K562 (cell line): ENCODE measurements around the gene SPINK9. TPM values are rescaled to one million over a fixed set of nuclear protein-coding genes. Genes with fewer than 3 reads are reported as not detected.

Experiments
- ATAC-seq: fragments of 200-7000 bp; cut with Tn5 transposase; 3 replicates; pipeline ENCODE4 v1.9.1; 2020; ENCODE audit warnings: moderate library complexity
- BruUV-seq: library from RNA; stranded (reverse); fragments of 400-500 nt; replicated peaks from 2 replicates; lab custom pipeline; 2021; lab: Mats Ljungman, UMichigan
- CTCF ChIA-PET: fragments of 300-600 bp; formaldehyde crosslinking; extraction: SDS; loops from one replicate; lab custom pipeline; 2021; ENCODE audit warnings: low intra/inter-chr PET ratio; lab: Yijun Ruan, JAX
- POLR2A ChIA-PET: fragments of 300-600, 350-650 bp; sonication (Branson Sonifier 250); formaldehyde crosslinking; extraction: SDS; loops from one replicate; lab custom pipeline; 2021; ENCODE audit warnings: antibody characterized with exemption, inconsistent platforms; lab: Yijun Ruan, JAX
- DNase-seq, 4 experiments: peaks; one replicate each; pipeline versions ENCODE4 v3.0.0 to v3.0.0-alpha.2; 2011 to 2018; ENCODE audit warnings: low spot score in 3 of 4, mixed read lengths in 3 of 4; ENCODE audit errors: extremely low read depth in 1 of 4
- FAIRE-seq: peaks from 2 replicates; lab custom pipeline; 2011; peaks lifted over from hg19 to GRCh38; lab: Jason Lieb, UNC
- H2AFZ ChIP-seq: 2 replicates; pipeline ENCODE4 v1.6.0; 2011; ENCODE audit warnings: low read depth, low read length, control low read depth, inconsistent platforms
- H3K27ac ChIP-seq: fragments of 200-600 bp; 3 replicates; pipeline ENCODE4 v1.8.0; 2011; ENCODE audit warnings: low read depth, mild to moderate bottlenecking, control low read depth, inconsistent platforms, low read length, moderate library complexity, mixed read lengths; ENCODE audit errors: extremely low read depth
- H3K27me3 ChIP-seq, 2 experiments: fragments of 300-600 bp in 1 of 2; 2 replicates in 1 of 2; 3 replicates in 1 of 2; pipeline versions ENCODE4 v1.6.0 to v1.8.0; 2011; ENCODE audit warnings: inconsistent platforms in 2 of 2, low read length in 2 of 2, mild to moderate bottlenecking in 1 of 2, mixed read lengths in 1 of 2, moderate library complexity in 1 of 2; ENCODE audit not compliant: control insufficient read depth in 2 of 2, insufficient read depth in 2 of 2
- H3K36me3 ChIP-seq: fragments of 300-600 bp; 3 replicates; pipeline ENCODE4 v1.8.0; 2011; ENCODE audit warnings: mild to moderate bottlenecking, low read length, inconsistent platforms; ENCODE audit not compliant: control insufficient read depth, insufficient read depth
- H3K4me1 ChIP-seq, 2 experiments: fragments of 200-600 bp in 1 of 2; replicated peaks in 1 of 2; 2 replicates in 1 of 2; 3 replicates in 1 of 2; pipeline versions ENCODE4 v1.5.1 to v1.8.0; 2011; ENCODE audit warnings: inconsistent platforms in 2 of 2, low read length in 2 of 2, mild to moderate bottlenecking in 1 of 2, mixed read lengths in 1 of 2, moderate library complexity in 1 of 2; ENCODE audit not compliant: control insufficient read depth in 2 of 2, insufficient read depth in 2 of 2
- H3K4me2 ChIP-seq: 2 replicates; pipeline ENCODE4 v1.6.1; 2011; ENCODE audit warnings: low read length, control low read depth, inconsistent platforms, mixed read lengths; ENCODE audit not compliant: insufficient read depth
- H3K4me3 ChIP-seq: fragments of 200-600 bp; sonication (generic), shearing (Covaris generic); 2 replicates; pipeline ENCODE4 v1.5.1; 2016; ENCODE audit warnings: control low read depth, inconsistent platforms
- H3K79me2 ChIP-seq: fragments of 200-600 bp; 3 replicates; pipeline ENCODE4 v1.8.0; 2011; ENCODE audit warnings: low read length, inconsistent platforms; ENCODE audit not compliant: control insufficient read depth, insufficient read depth
- H3K9ac ChIP-seq, 2 experiments: 2 replicates each; pipeline versions ENCODE4 v1.6.0 to v1.6.1; 2011; ENCODE audit warnings: low read depth in 2 of 2, low read length in 2 of 2, control low read depth in 1 of 2, inconsistent platforms in 1 of 2, mild to moderate bottlenecking in 1 of 2, mixed read lengths in 1 of 2; ENCODE audit not compliant: insufficient read depth in 1 of 2
- H3K9me1 ChIP-seq: one replicate; pipeline ENCODE4 v1.6.0; 2011; ENCODE audit warnings: inconsistent platforms, mild to moderate bottlenecking, low read length, moderate library complexity; ENCODE audit not compliant: control insufficient read depth, insufficient read depth
- H3K9me3 ChIP-seq: replicated peaks from 2 replicates; pipeline ENCODE4 v1.5.1; 2011; ENCODE audit warnings: low read depth, low read length, inconsistent platforms; ENCODE audit not compliant: control insufficient read depth, insufficient read depth
- H4K20me1 ChIP-seq: replicated peaks from 2 replicates; pipeline ENCODE4 v1.6.1; 2011; ENCODE audit warnings: low read length, inconsistent platforms, mixed read lengths; ENCODE audit not compliant: control insufficient read depth, insufficient read depth
- CAMTA2 ChIP-seq: fragments of 250-450 bp; sonication (Bioruptor Pico); conservative IDR thresholded peaks from 2 replicates; pipeline ENCODE4 v1.5.1; 2022
- DNMT1 ChIP-seq: fragments of 450-650 bp; IDR thresholded peaks from 2 replicates; pipeline ENCODE4 v1.6.1; 2016; ENCODE audit warnings: antibody characterized with exemption, mild to moderate bottlenecking
- EGR1 ChIP-seq: fragments of 450-650 bp; conservative IDR thresholded peaks from 2 replicates; pipeline ENCODE4 v1.6.1; 2017; ENCODE audit warnings: mild to moderate bottlenecking
- GTF2A2 ChIP-seq: IDR thresholded peaks from 2 replicates; pipeline ENCODE4 v1.6.1; 2016; ENCODE audit warnings: mild to moderate bottlenecking, missing genetic modification characterization, missing compliant biosample characterization
- HMG20B ChIP-seq: fragments of 250-450 bp; sonication (Bioruptor Pico); IDR thresholded peaks from 2 replicates; pipeline ENCODE4 v1.5.0; 2021; ENCODE audit warnings: mild to moderate bottlenecking
- HMGXB4 ChIP-seq: sonication (generic); formaldehyde crosslinking; IDR thresholded peaks from 2 replicates; pipeline ENCODE4 v1.8.1; 2023; ENCODE audit warnings: mild to moderate bottlenecking, missing genetic modification reagents
- MAFG ChIP-seq: fragments of 450-650 bp; conservative IDR thresholded peaks from 2 replicates; pipeline ENCODE4 v1.6.1; 2016; ENCODE audit warnings: missing genetic modification characterization, missing compliant biosample characterization
- NONO ChIP-seq, 2 experiments: fragments of 200-400 bp in 1 of 2; fragments of 450-650 bp in 1 of 2; formaldehyde crosslinking in 1 of 2; IDR thresholded peaks; 2 replicates each; pipeline ENCODE4 v1.6.1; 2017; ENCODE audit warnings: low read depth in 2 of 2, mild to moderate bottlenecking in 2 of 2, moderate library complexity in 2 of 2, low read length in 1 of 2
- PURB ChIP-seq: sonication (generic); formaldehyde crosslinking; IDR thresholded peaks from 2 replicates; pipeline ENCODE4 v1.9.0; 2021; ENCODE audit warnings: low read depth, mild to moderate bottlenecking, missing genetic modification reagents
- RBM15 ChIP-seq: fragments of 200-400 bp; formaldehyde crosslinking; IDR thresholded peaks from 2 replicates; pipeline ENCODE4 v1.6.1; 2018; ENCODE audit warnings: mild to moderate bottlenecking, low read length, moderate library complexity; ENCODE audit not compliant: insufficient read depth
- SNRNP70 ChIP-seq: fragments of 200-400 bp; formaldehyde crosslinking; optimal IDR thresholded peaks from 2 replicates; pipeline ENCODE3; 2017; ENCODE audit warnings: low read depth, low read length
- SREBF1 ChIP-seq: fragments of 150-350 bp; IDR thresholded peaks from 2 replicates; pipeline ENCODE4 v1.6.1; 2014; ENCODE audit warnings: antibody characterized with exemption, low read depth, low read length, borderline replicate concordance
- SREBF2 ChIP-seq: sonication (generic); formaldehyde crosslinking; IDR thresholded peaks from 2 replicates; pipeline ENCODE4 v1.4.0; 2020; ENCODE audit warnings: mild to moderate bottlenecking, missing genetic modification reagents
- ZC3H11A ChIP-seq: IDR thresholded peaks from 2 replicates; pipeline ENCODE4 v1.6.1; 2012; ENCODE audit warnings: low read depth, low read length, improper control_type of control experiment
- ZKSCAN3 ChIP-seq: fragments of 250-450 bp; sonication (Bioruptor Pico); IDR thresholded peaks from 2 replicates; pipeline ENCODE4 v1.4.0; 2020
- ZNF232 ChIP-seq: sonication (generic); formaldehyde crosslinking; IDR thresholded peaks from 2 replicates; pipeline ENCODE4 v1.8.0; 2022; ENCODE audit warnings: mild to moderate bottlenecking, missing genetic modification reagents
- ZNF778 ChIP-seq: fragments of 450-650 bp; formaldehyde crosslinking; IDR thresholded peaks from 2 replicates; pipeline ENCODE4 v1.4.0; 2020; ENCODE audit warnings: mild to moderate bottlenecking, moderate library complexity
- ZSCAN29 ChIP-seq: fragments of 450-650 bp; IDR thresholded peaks from 2 replicates; pipeline ENCODE4 v1.6.1; 2017
- WGBS: fragments of 100-300 bp; shearing (Covaris generic); methylation state at CpG from one replicate; pipeline ENCODE4 v1.1.6; 2016; ENCODE audit warnings: low coverage, mixed read lengths; ENCODE audit not compliant: insufficient coverage; ENCODE audit errors: missing lambda C conversion rate; 5-methylcytosine and 5-hydroxymethylcytosine counted together
- in situ Hi-C: fragments of 300-500 bp; cut with MboI; formaldehyde crosslinking; loops from 4 replicates; pipeline ENCODE4 v1.15.0; 2018; ENCODE audit warnings: inconsistent platforms, mixed read lengths
- intact Hi-C: fragments of 100-400 bp; cut with micrococcal nuclease; formaldehyde crosslinking; loops from 2 replicates; pipeline ENCODE4 v1.14.2; 2022
- polyA plus RNA-seq, 8 experiments: library from polyadenylated mRNA; depleted of rRNA in 4 of 8; stranded (reverse) in 5 of 8; unstranded in 3 of 8; fragments of >200 nt; fragmentation: Nextera tagmentation in 2 of 8; fragmentation: Illumina TruSeq in 1 of 8; extraction: Ambion mirVana in 2 of 8; extraction: Trizol in 1 of 8; gene quantifications; 2 replicates each; pipeline versions ENCODE4 v1.2.1 to v1.2.3, GENCODE V29; 2011 to 2014; ENCODE audit warnings: inconsistent platforms in 1 of 8, missing spikeins in 1 of 8
- total RNA-seq, 7 experiments: library from RNA; depleted of rRNA in 6 of 7; stranded (reverse); fragments of >200 nt in 6 of 7; fragmentation: Illumina TruSeq in 2 of 7; extraction: Trizol in 2 of 7; gene quantifications; 2 replicates each; pipeline versions ENCODE4 v1.2.1 to v1.2.3, GENCODE V29; 2011 to 2021; ENCODE audit warnings: low replicate concordance in 1 of 7
- TF ChIP-seq, protein P1 (sequence below): sonication (generic); formaldehyde crosslinking; IDR thresholded peaks from 2 replicates; pipeline ENCODE4 v1.8.0; 2022; ENCODE audit warnings: mild to moderate bottlenecking, missing genetic modification reagents

The SPINK9 gene
- total and polyA plus RNA-seq, 9 of the 15 experiments (the other 6 are each of a cell fraction or from before 2014, with no cell fraction given), result not detected

GRCh38 chr5:148381906-148382305 lies 46.5 kb downstream of the SPINK9 start:
- POLR2A ChIA-PET, result no interaction called here
- no peak overlapping the region for H3K27ac ChIP-seq
- BruUV-seq, result no TSS peak
- H2AFZ ChIP-seq, result no peak overlapping the region
- H3K27me3 ChIP-seq, result no peaks in the 10 kb centered on the region
- H3K4me2 ChIP-seq, result no peak overlapping the region
- no peak for FAIRE-seq
- H3K4me1 ChIP-seq, result peaks cover 7 to 17% of the 10 kb centered on the region in 2 experiments; a peak in 3 of 5 replicates
- intact Hi-C loops (loop anchor here (5.0 kb wide), 1 partner anchor 305 kb away; no protein-coding TSS in a partner anchor), in situ Hi-C loops (no loop called here)
- ATAC-seq, result no peak
- H3K36me3 ChIP-seq, result peaks cover 5% of the 10 kb centered on the region; the same call in 2 of the 3 replicates
- no peak overlapping the region for H3K4me3 ChIP-seq
- H3K9me1 ChIP-seq, result no peaks in the 10 kb centered on the region
- no peaks in the 10 kb centered on the region for H3K9me3 ChIP-seq
- no peaks in the 10 kb centered on the region; the same call in 1 of the 2 replicates for H4K20me1 ChIP-seq
- no peak for DNase-seq
- TF ChIP-seq NONO (IDR thresholded peaks at IDR 0.05; ENCODE audit: low read depth in 2 of 2, low read length in 1 of 2) (no peak), HMGXB4 (no peak), HMG20B (CRISPR knock-in tag) (no peak), CAMTA2 (CRISPR knock-in tag) (no peak), ZNF232 (no peak), ZKSCAN3 (CRISPR knock-in tag) (no peak), SNRNP70 (no peak), SREBF1 (no peak), SREBF2 (no peak), ZC3H11A (no peak), GTF2A2 (tag) (no peak), ZNF778 (CRISPR knock-in tag) (no peak), RBM15 (no peak), DNMT1 (no peak), ZSCAN29 (no peak), PURB (CRISPR knock-in tag) (no peak), MAFG (no peak), EGR1 (no peak)
- TF ChIP-seq, protein P1, sequence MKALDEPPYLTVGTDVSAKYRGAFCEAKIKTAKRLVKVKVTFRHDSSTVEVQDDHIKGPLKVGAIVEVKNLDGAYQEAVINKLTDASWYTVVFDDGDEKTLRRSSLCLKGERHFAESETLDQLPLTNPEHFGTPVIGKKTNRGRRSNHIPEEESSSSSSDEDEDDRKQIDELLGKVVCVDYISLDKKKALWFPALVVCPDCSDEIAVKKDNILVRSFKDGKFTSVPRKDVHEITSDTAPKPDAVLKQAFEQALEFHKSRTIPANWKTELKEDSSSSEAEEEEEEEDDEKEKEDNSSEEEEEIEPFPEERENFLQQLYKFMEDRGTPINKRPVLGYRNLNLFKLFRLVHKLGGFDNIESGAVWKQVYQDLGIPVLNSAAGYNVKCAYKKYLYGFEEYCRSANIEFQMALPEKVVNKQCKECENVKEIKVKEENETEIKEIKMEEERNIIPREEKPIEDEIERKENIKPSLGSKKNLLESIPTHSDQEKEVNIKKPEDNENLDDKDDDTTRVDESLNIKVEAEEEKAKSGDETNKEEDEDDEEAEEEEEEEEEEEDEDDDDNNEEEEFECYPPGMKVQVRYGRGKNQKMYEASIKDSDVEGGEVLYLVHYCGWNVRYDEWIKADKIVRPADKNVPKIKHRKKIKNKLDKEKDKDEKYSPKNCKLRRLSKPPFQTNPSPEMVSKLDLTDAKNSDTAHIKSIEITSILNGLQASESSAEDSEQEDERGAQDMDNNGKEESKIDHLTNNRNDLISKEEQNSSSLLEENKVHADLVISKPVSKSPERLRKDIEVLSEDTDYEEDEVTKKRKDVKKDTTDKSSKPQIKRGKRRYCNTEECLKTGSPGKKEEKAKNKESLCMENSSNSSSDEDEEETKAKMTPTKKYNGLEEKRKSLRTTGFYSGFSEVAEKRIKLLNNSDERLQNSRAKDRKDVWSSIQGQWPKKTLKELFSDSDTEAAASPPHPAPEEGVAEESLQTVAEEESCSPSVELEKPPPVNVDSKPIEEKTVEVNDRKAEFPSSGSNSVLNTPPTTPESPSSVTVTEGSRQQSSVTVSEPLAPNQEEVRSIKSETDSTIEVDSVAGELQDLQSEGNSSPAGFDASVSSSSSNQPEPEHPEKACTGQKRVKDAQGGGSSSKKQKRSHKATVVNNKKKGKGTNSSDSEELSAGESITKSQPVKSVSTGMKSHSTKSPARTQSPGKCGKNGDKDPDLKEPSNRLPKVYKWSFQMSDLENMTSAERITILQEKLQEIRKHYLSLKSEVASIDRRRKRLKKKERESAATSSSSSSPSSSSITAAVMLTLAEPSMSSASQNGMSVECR (CRISPR knock-in tag), result no peak
- no peak overlapping the region for H3K9ac ChIP-seq
- peaks cover 32% of the 10 kb centered on the region for H3K79me2 ChIP-seq
- 58% methylated on average over 3 of the region's 3 CpGs for WGBS
- CTCF ChIA-PET, result no interaction called here
